HG03565 (cell line): ENCODE data around the gene CAPN7.

Source experiments
- ATAC-seq: cut with Tn5 transposase; IDR thresholded peaks from one replicate; pipeline ENCODE4 v1.9.1; 2021; ENCODE audit warnings: mild to moderate bottlenecking, moderate library complexity; ENCODE audit not compliant: unreplicated experiment

CAPN7 gene

DNA sequence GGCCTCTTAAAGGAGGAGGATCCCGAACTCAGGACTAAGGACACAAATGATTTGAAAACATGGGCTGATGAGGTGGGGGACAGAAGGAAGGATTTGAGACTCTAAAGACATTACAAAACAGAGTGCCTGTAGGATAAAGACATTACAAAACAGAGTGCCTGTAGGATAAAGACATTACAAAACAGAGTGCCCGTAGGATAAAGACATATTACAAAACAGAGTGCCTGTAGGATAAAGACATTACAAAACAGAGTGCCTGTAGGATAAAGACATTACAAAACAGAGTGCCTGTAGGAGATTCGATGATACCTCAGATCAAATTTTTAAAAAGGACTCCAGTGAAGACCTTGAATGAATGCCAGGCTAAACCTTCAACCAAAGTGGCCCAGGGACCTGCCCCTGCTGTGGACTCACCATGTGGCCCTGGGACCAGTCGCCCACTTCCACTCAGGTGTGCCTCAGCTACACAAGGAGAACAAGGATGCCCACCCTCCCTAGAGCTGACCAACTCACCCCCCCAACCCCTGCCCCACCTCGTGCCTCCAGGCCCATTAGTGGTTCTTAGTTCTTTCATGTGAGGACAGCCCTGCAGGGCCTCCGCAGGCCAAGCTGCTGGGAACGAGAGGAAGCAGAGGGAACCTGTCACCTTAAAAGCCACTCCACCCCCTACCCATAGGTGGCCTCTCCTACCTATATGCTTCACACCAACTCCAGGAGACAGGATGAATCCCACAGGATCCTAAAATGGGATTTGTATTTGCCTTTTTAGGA is 66.6 kb downstream of the CAPN7 start:
- no peak for ATAC-seq

DNA sequence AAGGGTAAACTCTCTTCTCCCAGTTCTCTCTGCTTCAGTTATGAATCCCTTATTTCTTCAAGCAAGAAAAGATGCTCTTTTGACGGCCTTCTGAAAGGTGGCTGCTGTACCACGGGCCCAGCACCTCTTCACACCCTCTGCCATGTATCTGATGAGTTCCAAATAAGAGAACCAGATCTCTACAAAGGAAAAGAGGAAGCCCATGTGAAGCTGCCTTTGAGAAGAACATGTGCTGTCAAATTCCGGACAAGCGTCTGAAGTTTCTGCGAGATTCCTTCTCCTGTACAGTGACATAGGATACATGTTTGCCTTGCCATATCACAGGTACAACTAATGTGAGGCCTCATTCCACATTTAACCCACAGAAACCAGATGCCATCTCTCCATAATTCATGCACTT is 67.2 kb downstream of the CAPN7 start:
- no peak for ATAC-seq

DNA sequence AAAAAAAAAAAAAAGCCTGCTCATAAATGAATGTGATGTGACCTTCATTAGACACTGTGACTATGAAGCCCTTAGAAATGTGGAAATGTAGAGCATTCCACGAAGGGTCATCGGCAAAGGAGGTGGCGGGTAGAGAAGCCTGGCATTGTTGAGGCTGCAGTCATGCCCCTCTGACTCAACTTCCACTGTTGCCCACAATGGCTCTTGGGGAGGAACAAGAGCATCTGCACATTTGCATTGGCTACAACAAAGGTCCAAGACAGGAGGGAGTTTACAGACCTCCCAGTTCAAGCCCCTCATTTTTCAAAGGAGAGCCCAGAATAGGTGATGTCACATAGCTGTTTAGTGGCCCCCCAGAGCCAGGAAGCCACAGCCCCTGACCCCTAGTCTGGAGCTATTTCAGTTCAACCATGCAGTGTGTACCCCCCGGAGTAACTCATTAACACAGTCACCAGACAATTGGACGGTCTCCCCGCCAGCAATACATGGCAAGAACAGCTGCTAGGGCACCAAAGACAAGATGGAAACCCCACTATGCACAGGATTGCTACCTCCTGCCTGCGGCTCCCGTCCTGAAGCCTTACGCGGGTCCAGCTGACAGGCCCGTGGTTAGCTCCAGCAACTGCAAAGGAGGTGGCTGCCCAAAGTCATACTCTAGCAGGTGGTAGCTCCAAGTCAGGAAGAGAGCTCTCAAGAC is 70.1 kb downstream of the CAPN7 start:
- no peak for ATAC-seq

DNA sequence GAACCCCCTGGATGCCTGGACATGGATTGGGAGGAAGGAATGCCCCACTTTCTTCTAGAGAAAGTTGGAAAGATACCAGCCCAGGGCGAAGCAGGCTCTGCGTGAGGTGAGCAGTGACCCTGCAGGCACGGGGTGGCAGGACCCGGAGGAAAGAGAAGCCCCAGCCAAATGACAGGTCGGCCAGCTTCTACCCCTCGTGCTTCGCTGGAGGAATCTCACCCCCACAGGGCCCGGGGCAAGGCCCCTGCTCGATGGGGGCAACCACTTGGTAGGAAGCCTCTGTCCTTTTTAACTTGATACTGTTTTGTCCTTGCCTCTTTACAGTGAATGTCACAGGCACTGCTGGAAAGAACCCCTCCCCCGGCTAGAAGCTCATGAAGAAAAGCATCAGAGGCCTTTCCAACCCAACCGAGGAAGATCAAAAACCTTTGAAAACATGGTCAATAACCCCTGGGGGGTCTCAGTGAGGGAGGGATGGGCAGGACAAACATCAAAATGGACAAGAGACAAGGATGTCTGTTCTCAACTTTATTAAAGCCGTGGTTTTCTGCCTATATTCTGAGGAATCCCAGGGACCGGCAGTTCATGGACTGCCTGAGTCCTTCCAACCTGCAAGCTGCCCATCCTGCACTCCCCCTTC is 71.9 kb downstream of the CAPN7 start:
- ATAC-seq = no peak

DNA sequence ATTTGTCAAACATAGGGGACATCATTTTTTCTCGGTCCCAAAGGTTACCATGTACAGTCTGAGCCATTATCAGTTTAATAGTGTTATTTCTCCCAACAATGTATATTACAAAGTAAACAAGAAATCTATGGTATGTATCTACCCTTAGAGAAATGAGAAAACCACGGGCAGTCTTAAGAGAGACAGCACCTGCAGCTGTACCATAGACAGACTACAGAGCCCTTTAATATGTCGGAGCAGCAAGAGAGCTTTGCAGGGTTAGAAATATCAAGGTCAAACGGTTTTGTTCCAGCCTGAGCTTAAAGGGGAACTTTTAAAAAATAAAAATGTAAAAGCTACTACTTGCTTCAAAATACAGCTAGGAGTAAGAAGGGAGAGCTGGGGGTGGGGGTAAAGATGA is 73.2 kb downstream of the CAPN7 start:
- no peak for ATAC-seq

DNA sequence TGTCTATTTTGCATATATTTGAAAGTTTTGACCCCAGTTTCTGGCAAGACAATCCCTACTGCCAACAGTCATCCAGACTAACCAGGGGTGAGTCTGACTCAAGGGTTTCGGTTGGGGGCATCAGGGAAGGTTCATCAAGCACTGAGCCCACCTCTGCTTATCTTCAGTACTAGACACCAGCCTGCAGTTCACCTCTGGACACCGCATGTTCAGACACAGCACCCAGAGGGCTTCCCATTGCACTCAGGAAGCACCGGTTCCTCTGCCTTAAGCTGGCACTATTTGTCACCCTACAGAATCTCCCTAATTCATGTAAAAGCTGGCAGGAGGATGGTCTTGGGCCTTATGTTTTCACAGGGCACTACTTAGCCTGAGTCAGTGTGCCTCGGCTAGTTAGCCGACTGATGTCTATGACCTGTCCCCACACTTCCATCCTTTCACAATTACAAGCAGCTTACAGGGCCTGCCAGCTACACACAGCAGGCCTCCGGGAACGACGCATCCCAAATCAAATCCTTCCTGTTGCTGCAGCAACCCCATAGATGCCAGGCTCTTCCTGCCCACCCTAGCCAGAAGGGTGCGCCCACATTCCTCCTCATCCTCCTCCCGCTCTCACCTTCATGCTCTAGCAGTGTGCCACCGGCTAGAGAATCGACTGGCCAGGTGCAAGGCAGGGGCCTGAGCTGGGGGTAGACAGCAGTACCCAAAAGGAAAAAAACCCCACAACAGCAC is 73.8 kb downstream of the CAPN7 start:
- ATAC-seq = no peak

DNA sequence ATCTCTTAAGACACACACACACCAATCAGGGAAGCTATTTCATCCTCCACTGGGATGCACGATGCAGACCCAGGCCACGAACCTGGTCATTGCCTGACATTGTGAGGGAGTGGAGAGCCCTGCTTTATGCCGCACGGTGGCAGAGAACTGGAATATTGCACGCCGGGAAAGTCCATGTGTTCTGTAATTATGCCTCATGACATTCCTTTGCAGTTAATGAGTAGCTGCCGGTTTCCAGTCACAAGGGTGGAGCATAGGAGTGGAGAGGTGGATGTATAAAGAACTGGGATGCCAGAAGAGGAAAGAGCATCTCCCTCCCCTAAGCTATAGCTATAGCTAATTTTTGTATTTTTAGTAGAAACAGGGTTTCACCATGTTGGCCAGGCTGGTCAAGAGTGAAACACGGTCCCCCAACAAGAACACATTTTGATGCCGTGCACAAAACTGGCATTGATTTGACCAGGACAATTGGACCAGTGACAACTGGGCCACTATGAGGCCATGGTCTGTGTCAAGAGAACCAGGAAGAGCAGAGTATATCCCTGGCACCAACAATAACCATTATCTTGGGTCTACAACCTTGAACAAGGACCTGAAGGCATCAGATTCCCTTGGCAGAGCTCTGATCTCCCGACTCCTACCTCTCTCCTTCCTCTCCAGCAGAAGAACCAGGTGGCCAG is 74.9 kb downstream of the CAPN7 start:
- no peak for ATAC-seq

DNA sequence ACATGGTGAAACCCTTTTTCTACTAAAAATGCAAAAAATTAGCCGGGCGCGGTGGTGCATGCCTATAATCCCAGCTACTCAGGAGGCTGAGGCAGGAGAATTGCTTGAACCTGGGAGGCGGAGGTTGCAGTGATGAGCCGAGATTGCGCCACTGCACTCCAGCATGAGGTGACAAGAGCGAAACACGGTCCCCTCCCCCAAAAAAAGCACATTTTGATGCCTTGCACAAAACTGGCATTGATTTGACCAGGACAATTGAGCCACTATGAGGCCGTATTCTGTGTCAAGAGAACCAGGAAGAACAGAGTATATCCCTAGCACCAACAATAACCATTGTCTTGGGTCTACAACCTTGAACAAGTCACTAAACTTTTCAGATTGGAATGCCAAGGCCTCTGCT is 75.8 kb downstream of the CAPN7 start:
- ATAC-seq = no peak

DNA sequence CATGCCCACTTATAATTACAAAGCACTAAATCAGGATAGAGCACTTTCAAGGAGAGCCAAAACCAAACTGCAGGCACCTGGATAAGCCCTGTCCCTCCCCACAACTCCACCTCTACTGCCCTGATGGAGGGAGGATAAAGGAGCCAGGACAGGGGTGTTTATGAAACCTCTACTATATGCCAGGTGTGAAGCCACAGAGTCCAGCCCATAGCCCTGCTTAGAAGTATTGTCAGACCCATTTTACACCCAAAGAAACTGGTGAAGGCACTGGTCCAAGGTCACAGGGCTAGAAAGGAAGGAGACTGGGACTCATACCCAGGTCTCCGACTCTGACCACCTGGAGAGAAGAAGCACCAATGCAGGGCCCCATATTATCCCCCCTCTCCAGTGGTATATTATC is 77.7 kb downstream of the CAPN7 start:
- ATAC-seq = no peak

DNA sequence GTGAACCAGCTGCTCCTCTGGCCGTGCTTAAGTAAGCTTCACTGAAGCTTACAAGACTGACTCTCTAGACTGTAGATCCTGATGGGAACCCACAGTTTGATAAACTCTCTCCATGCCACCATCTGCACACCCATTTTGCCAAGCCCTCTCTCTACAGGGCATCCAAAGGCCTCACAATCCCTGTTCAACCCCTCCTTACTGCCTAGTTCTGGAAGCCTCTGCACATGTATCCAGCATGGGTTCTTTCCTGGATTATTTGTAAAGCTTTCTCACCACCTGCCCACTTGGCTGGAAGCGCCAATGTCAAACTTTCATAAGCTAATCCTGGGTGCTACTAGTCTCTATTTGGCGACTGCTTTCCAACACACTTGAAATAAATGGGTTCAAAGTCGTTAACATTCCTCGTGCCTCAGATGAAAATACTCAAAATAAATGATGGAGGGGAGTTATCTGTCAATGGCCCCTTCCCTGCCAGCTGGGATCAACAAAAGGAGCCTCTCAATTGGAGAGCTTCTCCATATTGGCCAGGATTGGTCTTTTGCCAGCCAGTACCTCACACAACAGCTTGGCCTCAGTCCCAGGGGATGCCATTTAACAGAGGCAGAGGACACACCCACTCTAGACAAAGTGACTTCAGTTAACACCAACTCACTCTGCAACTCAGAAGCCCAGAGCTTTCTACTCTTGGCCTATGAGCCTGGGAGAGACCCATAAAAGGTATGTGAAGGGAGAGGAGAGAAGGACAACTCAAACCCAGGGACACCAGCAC is 78.3 kb downstream of the CAPN7 start:
- ATAC-seq = no peak

DNA sequence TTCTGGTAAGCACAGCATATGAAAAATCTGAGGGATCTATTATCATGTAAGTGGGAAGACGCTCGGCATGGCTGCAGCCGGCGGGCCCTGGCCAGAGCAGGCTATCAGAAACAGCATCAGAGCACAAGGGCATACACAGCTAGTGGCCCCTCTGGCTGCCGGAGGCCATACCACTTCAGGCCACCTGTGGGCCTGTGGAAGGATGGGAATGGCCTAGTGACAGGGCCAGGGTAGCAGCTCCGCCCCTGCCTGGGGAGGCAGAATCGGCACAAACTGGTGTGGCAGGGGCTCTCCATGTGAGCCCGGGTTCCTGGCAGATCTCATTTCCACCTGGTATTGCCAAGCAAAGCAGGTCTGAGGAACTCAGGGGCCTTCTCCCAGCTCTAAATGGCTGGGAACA is 80.0 kb downstream of the CAPN7 start:
- ATAC-seq = no peak

DNA sequence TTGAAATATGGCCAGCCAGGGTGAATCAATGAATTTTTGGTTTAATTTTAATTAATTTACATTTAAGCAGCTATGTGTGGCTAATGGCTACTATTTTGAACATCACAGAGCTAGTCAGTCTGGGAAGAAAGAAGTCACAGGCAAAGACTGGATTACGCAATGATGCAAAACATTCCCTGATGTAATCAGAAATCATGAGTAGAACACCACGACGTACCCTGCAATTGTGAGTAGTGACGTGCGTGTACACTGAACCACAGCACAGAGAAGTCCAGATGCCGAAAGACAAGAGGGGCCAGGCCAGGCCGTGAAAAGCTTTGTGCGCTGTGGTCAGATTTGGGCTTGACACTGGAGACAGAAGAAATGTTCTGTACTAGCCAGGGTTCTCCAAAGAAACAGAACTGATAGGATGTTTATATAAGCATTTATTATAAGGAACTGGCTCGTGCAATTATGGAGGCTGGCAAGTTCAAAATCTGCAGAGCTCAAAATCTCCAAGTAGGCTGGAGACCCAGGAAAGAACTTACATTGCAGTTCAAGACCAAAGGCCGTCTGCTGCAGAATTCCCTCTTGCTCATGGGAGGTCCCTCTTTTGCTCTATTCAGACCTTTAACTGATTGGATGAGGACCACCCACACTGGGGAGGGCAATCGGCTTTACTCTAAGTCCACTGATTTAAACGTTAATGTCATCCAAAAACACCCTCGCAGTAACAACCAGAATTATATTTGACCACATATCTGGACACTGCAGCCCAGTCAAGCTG is 81.7 kb downstream of the CAPN7 start:
- no peak for ATAC-seq

DNA sequence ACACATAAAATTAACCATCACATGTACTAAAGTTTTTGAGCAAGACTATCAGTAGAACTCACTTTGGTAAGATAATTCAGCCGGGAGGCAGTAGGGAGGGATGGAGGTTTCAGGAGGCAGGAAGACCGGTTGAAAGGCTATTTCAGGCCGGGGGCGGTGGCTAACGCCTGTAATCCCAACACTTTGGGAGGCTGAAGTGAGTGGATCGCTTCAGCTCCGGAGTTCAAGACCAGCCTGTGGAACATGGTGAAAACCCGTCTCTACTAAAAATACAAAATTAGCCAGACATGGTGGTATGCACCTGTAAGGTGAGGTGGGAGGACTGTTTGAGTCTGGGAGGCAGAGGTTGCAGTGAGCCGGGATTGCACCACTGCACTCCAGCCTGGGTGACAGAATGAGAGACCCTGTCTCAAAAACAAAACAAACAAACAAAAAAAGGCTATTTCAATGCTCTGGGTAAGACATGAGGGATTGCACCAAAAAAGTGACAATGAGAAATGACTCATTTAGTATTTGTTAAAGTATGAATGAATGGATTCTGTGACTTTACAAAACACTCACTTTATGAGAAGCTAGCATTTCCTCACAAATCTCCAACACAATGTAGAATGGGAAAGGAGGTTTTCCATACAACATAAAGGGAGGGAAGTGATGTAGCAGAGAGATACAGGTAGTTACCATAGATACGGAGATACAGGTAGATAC is 82.4 kb downstream of the CAPN7 start:
- ATAC-seq = no peak

DNA sequence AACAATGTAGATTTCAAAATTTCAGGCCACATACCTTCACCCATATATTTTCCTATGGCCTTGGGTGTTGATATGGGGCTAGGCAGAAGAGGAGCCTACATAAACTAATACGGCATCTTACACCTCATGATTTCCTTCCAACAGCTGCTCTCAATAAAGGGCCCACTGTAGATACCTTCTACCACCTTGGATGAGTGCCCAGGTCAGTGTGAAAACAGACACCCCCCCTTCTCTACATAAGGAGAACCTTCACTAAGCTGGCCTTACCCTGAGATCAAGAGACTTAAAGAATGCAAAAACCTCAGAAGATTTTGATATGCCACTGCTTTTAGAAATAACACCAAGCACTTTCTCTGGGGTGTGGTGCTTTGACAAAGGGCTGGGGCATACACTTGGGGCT is 83.6 kb downstream of the CAPN7 start:
- no peak for ATAC-seq

DNA sequence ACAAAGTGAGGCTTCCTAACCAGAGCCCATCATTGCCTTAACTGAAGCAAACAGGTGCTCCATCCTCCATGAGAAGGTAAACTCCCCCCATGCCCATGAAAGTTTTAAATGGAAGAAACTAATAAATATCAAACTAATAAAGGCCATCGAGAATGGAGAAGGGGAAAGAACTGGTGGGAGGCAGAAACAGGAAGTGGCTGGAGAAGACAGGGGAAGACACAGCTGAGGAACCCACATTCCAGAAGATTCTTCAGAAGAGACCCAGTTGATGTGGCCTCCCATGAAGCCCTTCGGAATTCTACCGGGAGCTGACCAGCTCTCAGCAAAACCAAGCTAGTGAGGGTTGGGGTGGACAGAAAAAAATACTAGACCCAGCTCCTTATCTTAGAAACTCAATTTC is 84.7 kb downstream of the CAPN7 start:
- ATAC-seq = no peak

DNA sequence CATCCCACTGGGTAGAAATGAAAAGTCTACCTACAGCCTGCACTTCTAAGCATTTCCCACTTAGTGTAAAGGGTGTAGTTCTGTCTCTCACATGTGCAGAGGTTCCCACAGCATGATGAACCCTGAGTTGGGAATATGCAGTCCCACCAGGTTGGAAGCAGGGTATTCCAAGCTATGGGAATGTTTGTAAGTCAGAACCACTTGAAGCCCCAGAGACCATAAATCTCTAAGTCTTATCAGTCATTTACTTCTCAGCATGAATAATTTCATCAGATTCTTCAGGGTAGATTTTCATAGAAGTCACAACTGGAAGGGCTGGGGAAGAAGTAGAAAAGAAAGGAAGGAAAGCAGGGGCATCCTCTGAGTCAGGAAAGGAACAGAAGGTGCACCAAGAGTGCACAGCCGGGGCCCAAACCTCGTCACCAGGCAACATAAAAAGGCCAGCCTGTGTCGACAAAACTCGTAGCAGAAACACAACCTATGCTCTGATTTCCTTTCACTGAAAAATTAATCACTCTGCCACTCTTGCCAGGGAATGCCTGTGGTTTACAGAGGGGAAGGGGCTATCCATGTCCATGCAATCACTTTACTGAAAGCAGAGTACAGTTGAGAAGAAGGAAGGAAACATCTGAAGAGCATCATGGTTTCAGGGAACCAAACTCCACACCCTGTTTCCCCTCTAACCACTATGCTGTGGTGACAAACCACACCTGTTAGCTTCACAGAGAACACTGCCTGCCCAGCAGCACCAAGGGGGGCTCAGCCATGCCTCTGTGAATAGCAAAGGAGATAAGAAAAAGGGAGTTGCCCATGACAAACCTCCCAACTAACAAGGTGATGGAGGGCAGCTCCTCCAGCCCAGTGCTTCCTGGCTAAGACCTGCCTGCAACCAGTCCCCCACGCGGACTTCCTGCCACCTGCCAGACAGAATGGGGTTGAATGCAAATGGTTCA is 85.8 kb downstream of the CAPN7 start:
- peak; percentile 79 for ATAC-seq

DNA sequence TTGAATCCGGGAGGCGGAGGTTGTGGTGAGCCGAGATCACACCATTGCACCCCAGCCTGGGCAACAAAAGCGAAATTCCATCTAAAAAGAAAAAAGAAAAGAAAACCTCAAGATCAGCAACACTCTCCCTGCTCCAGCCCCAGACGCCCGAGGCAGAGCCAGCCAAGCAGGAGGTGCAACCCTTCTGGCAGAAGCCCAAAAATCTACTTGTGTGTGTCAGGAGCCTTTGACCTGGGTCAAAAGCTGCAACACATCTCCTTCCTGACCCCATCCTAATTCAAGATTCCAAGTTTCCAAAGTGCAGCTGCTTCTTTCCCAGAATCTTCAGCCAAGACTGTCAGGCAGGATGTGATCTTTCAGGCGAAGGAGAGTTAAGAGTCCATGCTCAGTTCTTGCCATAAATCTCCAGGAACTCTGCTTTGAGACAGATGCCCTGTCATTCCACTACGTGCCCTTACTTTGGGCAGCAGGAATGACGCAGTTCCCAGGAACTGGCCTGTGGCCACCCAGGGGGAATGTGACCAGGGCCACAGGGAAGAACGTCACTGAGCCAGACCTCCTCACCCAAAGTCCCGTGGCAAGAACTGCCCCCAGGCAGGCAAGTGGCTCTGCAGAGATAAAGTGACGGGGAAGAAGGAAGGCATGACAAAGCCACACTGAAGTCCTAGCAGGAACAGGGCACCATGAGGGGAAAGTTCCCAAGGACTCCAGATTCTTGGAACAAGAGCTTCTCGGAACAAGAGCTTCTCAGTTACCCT is 86.9 kb downstream of the CAPN7 start:
- ATAC-seq = no peak
